ENCODE measurements around the gene POLD1. TPM values are rescaled to one million over a fixed set of nuclear protein-coding genes. Genes with fewer than 3 reads are reported as not detected.

POLD1 gene
- total and polyA plus RNA-seq, 3 donors from 2014 or later, result 30.7 to 51.7 (median 42.2) TPM

- TF ChIP-seq CTCF (IDR thresholded peaks at IDR 0.05) (no peak), POLR2A (IDR thresholded peaks at IDR 0.05) (no peak)
- peaks cover 25% of the 10 kb centered on the region for H3K4me1 ChIP-seq
- no peak overlapping the region for H3K4me3 ChIP-seq
- 66 to 76% methylated on average over 8 of the region's 8 CpGs for WGBS, 2 donors
- no peak overlapping the region for H3K27ac ChIP-seq
- H3K9me3 ChIP-seq, result no peaks in the 10 kb centered on the region
- H3K27me3 ChIP-seq, result no peaks in the 10 kb centered on the region
- intact Hi-C loops (cut with DNase I; ENCODE audit: low total_unique reads), result no loop called here
- no peaks in the 10 kb centered on the region for H3K36me3 ChIP-seq (ENCODE audit: low read depth, missing control alignments)
- no peak for DNase-seq
Measured at GRCh38 chr19:50380751-50381151, 3.4 kb upstream of the POLD1 start.

GRCh38 chr19:50381881-50382729 is 2.0 kb upstream of the POLD1 start:
- H3K4me1 ChIP-seq, result peaks cover 25% of the 10 kb centered on the region
- no peak overlapping the region for H3K4me3 ChIP-seq
- no peak for DNase-seq
- no peaks in the 10 kb centered on the region for H3K9me3 ChIP-seq
- intact Hi-C loops (cut with DNase I; ENCODE audit: low total_unique reads), result no loop called here
- WGBS, 2 donors, result 67 to 81% methylated on average over 38 to 51 of the region's 58 CpGs
- no peaks in the 10 kb centered on the region for H3K36me3 ChIP-seq (ENCODE audit: low read depth, missing control alignments)
- H3K27me3 ChIP-seq, result no peaks in the 10 kb centered on the region
- TF ChIP-seq CTCF (IDR thresholded peaks at IDR 0.05) (no peak), POLR2A (IDR thresholded peaks at IDR 0.05) (no peak)
- no peak overlapping the region for H3K27ac ChIP-seq

- no peaks in the 10 kb centered on the region for H3K27me3 ChIP-seq
- H3K27ac ChIP-seq, result peak overlapping the region; percentile 78 to 84
- TF ChIP-seq CTCF (IDR thresholded peaks at IDR 0.05), result no peak
- TF ChIP-seq POLR2A (IDR thresholded peaks at IDR 0.05), result no peak
- H3K9me3 ChIP-seq, result no peaks in the 10 kb centered on the region
- peaks cover 25% of the 10 kb centered on the region for H3K4me1 ChIP-seq
- H3K4me3 ChIP-seq, result peak overlapping the region; percentile 59 to 70
- DNase-seq, result no peak
- intact Hi-C loops (cut with DNase I; ENCODE audit: low total_unique reads), result no loop called here
- no peaks in the 10 kb centered on the region for H3K36me3 ChIP-seq (ENCODE audit: low read depth, missing control alignments)
- 32 to 41% methylated on average over 20 to 21 of the region's 21 CpGs for WGBS, 2 donors
Measured at GRCh38 chr19:50383001-50383851, 921 bp upstream of the POLD1 start.

GRCh38 chr19:50384685-50385535 is 763 bp downstream of the POLD1 start:
- 4 to 5% methylated on average over 26 of the region's 26 CpGs for WGBS, 2 donors
- peak overlapping the region; percentile 78 to 84 for H3K27ac ChIP-seq
- peak; percentile 36 for DNase-seq
- TF ChIP-seq CTCF (IDR thresholded peaks at IDR 0.05) (no peak), POLR2A (IDR thresholded peaks at IDR 0.05) (no peak)
- intact Hi-C loops (cut with DNase I; ENCODE audit: low total_unique reads), result no loop called here
- no peaks in the 10 kb centered on the region for H3K36me3 ChIP-seq (ENCODE audit: low read depth, missing control alignments)
- no peaks in the 10 kb centered on the region for H3K27me3 ChIP-seq
- peaks cover 25% of the 10 kb centered on the region for H3K4me1 ChIP-seq
- no peaks in the 10 kb centered on the region for H3K9me3 ChIP-seq
- peak overlapping the region; percentile 59 to 70 for H3K4me3 ChIP-seq
